Upper lobe of right lung (tissue), 1 donor: Measurements from ENCODE around the gene C1orf216. TPM values are rescaled to one million over a fixed set of nuclear protein-coding genes. Genes with fewer than 3 reads are reported as not detected.

Experiments used
- ATAC-seq: fragments of 200-7000 bp; cut with Tn5 transposase; one replicate; pipeline ENCODE4 v1.9.1; 2020; ENCODE audit warnings: mild to moderate bottlenecking, moderate library complexity
- DNase-seq: peaks from one replicate; pipeline ENCODE4 v3.0.0-alpha.2; 2020
- H3K27ac ChIP-seq: fragments of 200-600 bp; one replicate; pipeline ENCODE4 v1.8.0; 2022
- H3K27me3 ChIP-seq: fragments of 200-600 bp; one replicate; pipeline ENCODE4 v1.8.0; 2022; ENCODE audit warnings: mild to moderate bottlenecking
- H3K36me3 ChIP-seq: fragments of 200-600 bp; one replicate; pipeline ENCODE4 v1.8.0; 2022
- H3K4me1 ChIP-seq: fragments of 200-600 bp; one replicate; pipeline ENCODE4 v1.8.0; 2022
- H3K4me3 ChIP-seq: fragments of 200-600 bp; one replicate; pipeline ENCODE4 v1.8.0; 2022; ENCODE audit warnings: mild to moderate bottlenecking
- H3K9me3 ChIP-seq: fragments of 200-600 bp; one replicate; pipeline ENCODE4 v1.8.0; 2022
- CTCF ChIP-seq: fragments of 200-600 bp; IDR thresholded peaks from one replicate; pipeline ENCODE4 v1.8.0; 2022; ENCODE audit warnings: antibody characterized with exemption
- intact Hi-C: fragments of 100-400 bp; cut with DNase I; formaldehyde crosslinking; loops from one replicate; pipeline ENCODE4 v1.11.0; 2022
- total RNA-seq: library from RNA; stranded (reverse); fragmentation: NEBNext Ultra II Directional; extraction: Animal tissue kit (Norgen Biotek cat#: 25700); gene quantifications from one replicate; pipeline ENCODE4 v1.2.1, GENCODE V29; 2021
- donor health status: DM: no; HTN: yes; CAD: no; lungs with severe emphysema.

C1orf216 gene
- total RNA-seq, 1 donor from 2014 or later = 13.9 TPM

DNA sequence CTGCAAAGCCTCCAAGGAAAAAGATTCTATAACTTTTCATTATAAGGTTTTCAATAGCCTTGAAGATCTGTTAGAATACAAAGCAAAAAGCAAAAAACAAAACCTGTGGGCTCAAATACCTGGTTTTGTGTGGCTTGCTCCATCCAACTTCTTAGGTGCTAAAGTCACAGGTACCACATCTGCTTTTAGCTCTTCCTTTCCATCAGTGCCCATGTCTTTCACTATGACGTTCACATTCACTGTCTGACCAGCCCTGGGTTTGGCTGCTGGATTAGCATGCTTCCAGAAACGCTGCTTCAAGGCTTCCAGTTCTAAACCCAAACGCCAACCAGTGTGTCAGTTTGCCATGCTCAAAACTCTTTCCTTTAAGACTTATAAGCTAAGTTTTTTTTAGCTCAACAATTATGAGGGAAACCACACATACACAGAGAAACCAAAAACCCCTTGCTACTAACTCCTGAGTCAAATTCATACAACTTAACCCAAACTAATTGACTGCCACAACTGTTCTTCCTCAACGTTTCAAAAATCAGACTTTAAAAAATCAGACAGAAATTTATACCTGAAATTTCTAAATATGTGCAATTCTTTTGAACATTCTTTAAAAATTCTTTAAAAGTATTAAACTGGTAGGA lies 35.1 kb upstream of the C1orf216 start:
- ATAC-seq = no peak

DNA sequence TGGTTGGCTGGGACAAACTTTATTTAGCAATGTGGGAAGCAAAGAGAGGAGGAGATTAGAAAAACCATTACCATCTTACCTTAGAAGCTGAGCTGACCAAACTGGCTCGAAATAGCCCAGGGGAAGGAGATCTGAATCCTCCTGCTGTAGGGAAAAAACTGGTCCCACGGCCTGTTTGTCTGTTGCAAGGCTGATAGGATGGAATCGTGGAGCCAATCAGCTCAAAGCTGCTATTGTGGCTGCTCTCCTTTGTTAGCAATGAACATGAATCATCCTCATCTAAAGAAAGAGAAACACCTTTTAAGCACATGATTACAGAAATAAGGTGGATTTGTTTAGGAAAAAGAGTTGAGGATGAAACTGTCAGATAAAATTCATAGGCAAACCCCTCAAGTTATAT lies 29.6 kb upstream of the C1orf216 start:
- no peaks in the 10 kb centered on the region for H3K4me1 ChIP-seq

More for the DNA sequence above, 35.1 kb upstream of the C1orf216 start:
- no peaks in the 10 kb centered on the region for H3K9me3 ChIP-seq
- intact Hi-C loops = no loop called here
- no peak overlapping the region for H3K4me3 ChIP-seq
- no peak for TF ChIP-seq CTCF
- H3K36me3 ChIP-seq = no peaks in the 10 kb centered on the region
- no peak overlapping the region for H3K27ac ChIP-seq
- H3K4me1 ChIP-seq = no peaks in the 10 kb centered on the region
- no peaks in the 10 kb centered on the region for H3K27me3 ChIP-seq
- DNase-seq = no peak

DNA sequence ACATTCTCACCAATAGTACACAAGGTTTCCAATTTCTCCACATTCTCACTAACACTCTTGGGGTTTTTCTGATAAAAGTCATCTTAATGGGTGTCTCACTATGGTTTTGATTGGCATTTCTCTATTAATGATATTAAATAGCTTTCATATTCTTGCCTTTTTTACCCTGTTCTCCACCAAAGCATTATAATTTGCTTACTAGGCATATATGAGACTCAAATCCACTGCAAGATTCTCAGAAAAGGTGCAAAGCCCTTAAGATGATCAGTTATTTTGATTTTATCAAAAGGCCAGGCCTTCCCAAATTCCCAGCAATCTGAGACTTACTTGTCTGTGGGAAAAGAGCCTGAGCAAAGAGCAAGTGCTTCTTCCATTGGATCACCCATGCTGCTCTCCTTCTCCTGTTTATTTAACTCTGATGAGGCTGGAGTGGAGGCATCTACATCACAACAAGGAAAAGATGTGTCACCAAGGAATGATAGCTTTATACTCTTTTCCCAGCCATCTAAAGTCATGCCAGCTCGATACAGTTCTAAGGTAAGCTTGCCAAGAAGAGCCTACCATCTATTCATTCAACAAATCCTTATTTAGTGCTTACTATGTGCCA lies 26.5 kb upstream of the C1orf216 start:
- no peaks in the 10 kb centered on the region for H3K9me3 ChIP-seq
- no peak overlapping the region for H3K27ac ChIP-seq
- H3K4me1 ChIP-seq = no peaks in the 10 kb centered on the region
- H3K4me3 ChIP-seq = no peak overlapping the region
- H3K27me3 ChIP-seq = no peaks in the 10 kb centered on the region
- TF ChIP-seq CTCF = no peak
- no peak for ATAC-seq
- H3K36me3 ChIP-seq = no peaks in the 10 kb centered on the region
- intact Hi-C loops = no loop called here
- no peak for DNase-seq

More for the DNA sequence above, 29.6 kb upstream of the C1orf216 start:
- Histone ChIP-seq H3K27ac (no peak overlapping the region), H3K9me3 (no peaks in the 10 kb centered on the region), H3K4me3 (no peak overlapping the region), H3K27me3 (no peaks in the 10 kb centered on the region), H3K36me3 (no peaks in the 10 kb centered on the region)
- intact Hi-C loops = no loop called here
- no peak for DNase-seq
- ATAC-seq = no peak
- no peak for TF ChIP-seq CTCF

- no peaks in the 10 kb centered on the region for H3K9me3 ChIP-seq
- no peaks in the 10 kb centered on the region for H3K36me3 ChIP-seq
- no peak overlapping the region for H3K27ac ChIP-seq
- H3K4me1 ChIP-seq = no peaks in the 10 kb centered on the region
- no peak for ATAC-seq
- DNase-seq = no peak
- no peak overlapping the region for H3K4me3 ChIP-seq
- no peak for TF ChIP-seq CTCF
- intact Hi-C loops = no loop called here
- H3K27me3 ChIP-seq = no peaks in the 10 kb centered on the region
Observed at GRCh38 chr1:35737120-35737519, 18.4 kb upstream of the C1orf216 start.

DNA sequence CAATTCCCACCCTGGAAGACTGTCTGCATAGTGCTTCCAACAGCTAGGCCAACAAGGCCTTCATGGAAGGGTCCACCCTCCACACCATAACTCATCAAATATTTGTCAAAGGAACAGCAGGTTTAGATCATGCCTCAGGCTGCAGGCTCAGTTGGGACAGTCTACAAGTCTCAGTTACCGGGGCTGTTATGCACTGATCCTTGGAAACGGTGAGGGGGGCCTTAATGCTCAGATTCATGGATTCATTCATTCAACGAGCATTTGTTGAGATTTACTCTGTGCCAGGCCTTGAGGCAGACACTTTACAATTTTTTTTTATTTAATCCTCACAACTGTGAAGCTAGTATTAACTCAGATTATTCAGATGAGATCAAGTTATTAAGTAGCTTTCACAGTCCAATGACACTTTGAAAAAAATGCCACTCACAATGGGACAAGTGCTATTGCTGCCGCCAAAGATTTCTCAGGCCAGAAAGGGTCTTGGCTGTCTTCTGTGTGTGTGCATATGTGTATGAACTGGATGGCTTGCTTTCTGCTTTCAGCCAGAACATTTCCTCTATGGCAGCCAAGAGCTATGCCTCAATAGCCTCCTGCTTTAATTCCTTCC lies 8.9 kb upstream of the C1orf216 start:
- no peak for TF ChIP-seq CTCF
- H3K9me3 ChIP-seq = no peaks in the 10 kb centered on the region
- DNase-seq = no peak
- H3K4me1 ChIP-seq = no peaks in the 10 kb centered on the region
- H3K27ac ChIP-seq = no peak overlapping the region
- intact Hi-C loops = loop anchor here (10.0 kb wide), 1 partner anchor 163 kb away; no protein-coding TSS in a partner anchor
- no peak overlapping the region for H3K4me3 ChIP-seq
- no peaks in the 10 kb centered on the region for H3K27me3 ChIP-seq
- no peaks in the 10 kb centered on the region for H3K36me3 ChIP-seq
- ATAC-seq = no peak
